A549 (cell line): ENCODE measurements around the gene PGLYRP1. TPM values are rescaled to one million over a fixed set of nuclear protein-coding genes. Genes with fewer than 3 reads are reported as not detected.

Experiments used
- ATAC-seq, 2 experiments: fragments of 200-7000 bp in 1 of 2; fragments of >200 bp in 1 of 2; cut with Nextera tagmentation in 1 of 2; cut with Tn5 transposase in 1 of 2; 3 replicates each; pipeline versions ENCODE4 v1.8.0 to v1.9.1; 2018 to 2020; ENCODE audit warnings: mild to moderate bottlenecking in 1 of 2, moderate library complexity in 1 of 2
- CTCF ChIA-PET: fragments of 300-600 bp; sonication (Branson Sonifier 250); formaldehyde crosslinking; extraction: SDS; loops from one replicate; lab custom pipeline; 2021; ENCODE audit warnings: antibody characterized with exemption, inconsistent platforms; lab: Yijun Ruan, JAX
- POLR2A ChIA-PET: fragments of 350-600 bp; formaldehyde crosslinking; extraction: SDS; loops from one replicate; lab custom pipeline; 2021; ENCODE audit warnings: antibody characterized with exemption, inconsistent platforms; lab: Yijun Ruan, JAX
- DNase-seq, 2 experiments: peaks; one replicate each; pipeline versions ENCODE4 v3.0.0 to v3.0.0-alpha.2; 2011 to 2016; ENCODE audit warnings: low read depth in 1 of 2, low spot score in 1 of 2
- FAIRE-seq: peaks from 2 replicates; lab custom pipeline; 2011; peaks lifted over from hg19 to GRCh38; lab: Jason Lieb, UNC
- H3K27ac ChIP-seq, 2 experiments: fragments of >200 bp; sonication (Bioruptor Twin); formaldehyde crosslinking; 3 replicates each; pipeline ENCODE4 v1.5.1; 2016 to 2017
- H3K4me1 ChIP-seq: fragments of >200 bp; sonication (Bioruptor Twin); formaldehyde crosslinking; 3 replicates; pipeline ENCODE4 v1.6.1; 2016
- H3K4me2 ChIP-seq: fragments of >200 bp; sonication (Bioruptor Twin); formaldehyde crosslinking; 3 replicates; pipeline ENCODE4 v1.6.1; 2016
- H3K4me3 ChIP-seq: fragments of >200 bp; sonication (Bioruptor Twin); formaldehyde crosslinking; 3 replicates; pipeline ENCODE4 v1.5.1; 2016
- H3K9me3 ChIP-seq: fragments of >200 bp; sonication (Bioruptor Twin); formaldehyde crosslinking; 3 replicates; pipeline ENCODE4 v1.6.1; 2016
- BCL3 ChIP-seq: fragments of >200 bp; sonication (Bioruptor Twin); formaldehyde crosslinking; IDR thresholded peaks from 3 replicates; pipeline ENCODE4 v1.6.1; 2016
- CHD2 ChIP-seq: fragments of 150-350 bp; IDR thresholded peaks from 2 replicates; pipeline ENCODE4 v1.6.1; 2014; ENCODE audit warnings: low read length; ENCODE audit not compliant: partially characterized antibody
- CHD4 ChIP-seq: fragments of 200-600 bp; sonication (generic); IDR thresholded peaks from 2 replicates; pipeline ENCODE4 v1.6.1; 2016; ENCODE audit warnings: antibody characterized with exemption, mild to moderate bottlenecking, borderline replicate concordance
- CTCF ChIP-seq: fragments of >200 bp; sonication (Bioruptor Twin); formaldehyde crosslinking; IDR thresholded peaks from 3 replicates; pipeline ENCODE4 v1.5.1; 2016
- E2F6 ChIP-seq: IDR thresholded peaks from 2 replicates; pipeline ENCODE4 v1.6.1; 2012; ENCODE audit warnings: low read depth, borderline replicate concordance
- EP300 ChIP-seq, 2 experiments: fragments of >200 bp; sonication (Bioruptor Twin); formaldehyde crosslinking; IDR thresholded peaks; 2 replicates in 1 of 2; 3 replicates in 1 of 2; pipeline ENCODE4 v1.6.1; 2016 to 2017
- FOXS1 ChIP-seq: fragments of 250-450 bp; sonication (Bioruptor Pico); IDR thresholded peaks from 2 replicates; pipeline ENCODE4 v1.5.0; 2020; ENCODE audit warnings: mild to moderate bottlenecking, moderate library complexity
- GATA3 ChIP-seq: IDR thresholded peaks from 2 replicates; pipeline ENCODE4 v1.6.1; 2012; ENCODE audit warnings: borderline replicate concordance
- HDAC2 ChIP-seq: fragments of 200-600 bp; sonication (generic); IDR thresholded peaks from 2 replicates; pipeline ENCODE4 v1.6.1; 2016
- HES2 ChIP-seq: fragments of >200 bp; sonication (Bioruptor Twin); formaldehyde crosslinking; IDR thresholded peaks from 2 replicates; pipeline ENCODE4 v1.6.1; 2016
- HMGXB4 ChIP-seq: fragments of 250-450 bp; sonication (Bioruptor Pico); IDR thresholded peaks from 2 replicates; pipeline ENCODE4 v1.5.0; 2021; ENCODE audit warnings: mild to moderate bottlenecking, moderate library complexity, borderline replicate concordance
- HOXB13 ChIP-seq: fragments of 250-450 bp; sonication (Bioruptor Pico); IDR thresholded peaks from 2 replicates; pipeline ENCODE4 v1.5.0; 2020; ENCODE audit warnings: low read depth, mild to moderate bottlenecking, moderate library complexity
- JUN ChIP-seq, 2 experiments: fragments of >200 bp; sonication (Bioruptor Twin); formaldehyde crosslinking; IDR thresholded peaks; 2 replicates in 1 of 2; 3 replicates in 1 of 2; pipeline ENCODE4 v1.6.1; 2016 to 2017
- JUNB ChIP-seq: fragments of >200 bp; sonication (Bioruptor Twin); formaldehyde crosslinking; IDR thresholded peaks from 2 replicates; pipeline ENCODE4 v1.6.1; 2016
- KDM1A ChIP-seq: fragments of 200-600 bp; sonication (generic); IDR thresholded peaks from 2 replicates; pipeline ENCODE4 v1.6.1; 2016; ENCODE audit warnings: low read depth, mild to moderate bottlenecking
- MAX ChIP-seq: IDR thresholded peaks from 2 replicates; pipeline ENCODE4 v1.6.1; 2012
- RCOR1 ChIP-seq: fragments of 150-350 bp; IDR thresholded peaks from 2 replicates; pipeline ENCODE4 v1.6.1; 2014; ENCODE audit warnings: antibody characterized with exemption, low read length, low read depth
- SMC3 ChIP-seq: fragments of >200 bp; sonication (Bioruptor Twin); formaldehyde crosslinking; IDR thresholded peaks from 3 replicates; pipeline ENCODE4 v1.6.1; 2018; ENCODE audit warnings: inconsistent platforms
- TFCP2L1 ChIP-seq: fragments of 250-450 bp; sonication (Bioruptor Pico); IDR thresholded peaks from 2 replicates; pipeline ENCODE4 v1.5.0; 2021; ENCODE audit warnings: mild to moderate bottlenecking
- ZC3H11A ChIP-seq: fragments of 450-650 bp; IDR thresholded peaks from 2 replicates; pipeline ENCODE4 v1.6.1; 2014; ENCODE audit warnings: antibody characterized with exemption, mild to moderate bottlenecking
- WGBS: methylation state at CpG from one replicate; pipeline ENCODE4 v1.1.6; 2017; ENCODE audit errors: missing lambda C conversion rate; 5-methylcytosine and 5-hydroxymethylcytosine counted together
- polyA plus RNA-seq, 4 experiments: library from polyadenylated mRNA; depleted of rRNA in 3 of 4; stranded (reverse); fragments of >200 nt; fragmentation: RNase III in 1 of 4; extraction: RNeasy Plus Mini Kit Qiagen cat#74134 plus additional on column Dnase treatment in 1 of 4; gene quantifications; 2 replicates in 3 of 4; 3 replicates in 1 of 4; pipeline ENCODE4 v1.2.3, GENCODE V29; 2011 to 2017

PGLYRP1 gene
- polyA plus RNA-seq, 2 of the 4 experiments (the other 2 are of a cell fraction), result not detected

GRCh38 chr19:45973553-45974338 is 49.1 kb downstream of the PGLYRP1 start, which contains the start of gene NOVA2:
Gene NOVA2 (minus strand): TSS chr19:45973865. CDS start chr19:45973351, 514 bp downstream.
- peak within 1 kb of the TSS; percentile 41 to 71; a peak in 4 of 6 replicates for H3K27ac ChIP-seq
- CTCF ChIA-PET, result interaction anchor here (0.7 to 1.4 kb wide), 6 partner anchors 10 to 105 kb away, joined by 3 to 5 read pairs (median 4); no protein-coding TSS in a partner anchor
- FAIRE-seq (no peak), DNase-seq (peak; percentile 88 to 97), ATAC-seq (peak; percentile 70 to 92)
- POLR2A ChIA-PET, result interaction anchor here (0.6 to 1.0 kb wide), 2 partner anchors 16 to 71 kb away, joined by 3 read pairs; partner anchors contain the start of gene MYPOP
- H3K9me3 ChIP-seq, result no peaks in the 10 kb centered on the region
- H3K4me3 ChIP-seq, result peak within 1 kb of the TSS; percentile 55
- H3K4me2 ChIP-seq, result peak within 1 kb of the TSS; percentile 99
- H3K4me1 ChIP-seq, result peaks cover 17% of the 10 kb centered on the region; the same call in 2 of the 3 replicates
- no peak for TF ChIP-seq EP300 (IDR thresholded peaks at IDR 0.05)
- TF ChIP-seq CHD4, result no peak
- TF ChIP-seq JUN (IDR thresholded peaks at IDR 0.05), result no peak
- TF ChIP-seq BCL3, result no peak
- TF ChIP-seq GATA3, result no peak
- no peak for TF ChIP-seq HOXB13 (CRISPR knock-in tag)
- TF ChIP-seq SMC3, result no peak
- TF ChIP-seq HDAC2, result no peak
- no peak for TF ChIP-seq E2F6
- WGBS, result 16% methylated on average over 26 of the region's 58 CpGs

GRCh38 chr19:45972947-45973540 is 49.8 kb downstream of the PGLYRP1 start:
- H3K4me2 ChIP-seq, result peak overlapping the region; percentile 99
- TF ChIP-seq CHD2, result no peak
- no peak for TF ChIP-seq ZC3H11A
- TF ChIP-seq MAX, result no peak
- no peak for TF ChIP-seq HMGXB4
- TF ChIP-seq FOXS1, result no peak
- no peak for TF ChIP-seq KDM1A
- TF ChIP-seq RCOR1, result no peak
- TF ChIP-seq HOXB13 (CRISPR knock-in tag), result no peak
- TF ChIP-seq TFCP2L1, result no peak
- TF ChIP-seq JUNB, result no peak
- no peak for TF ChIP-seq CTCF
- no peak for TF ChIP-seq HES2
- TF ChIP-seq, all 56 proteins: peak for 0
- H3K27ac ChIP-seq, result peak overlapping the region; percentile 23 to 71; a peak in 4 of 6 replicates
- ChIA-PET CTCF (interaction anchor here (1.0 kb wide), 1 partner anchor 17 kb away, joined by 3 read pairs; no protein-coding TSS in a partner anchor), POLR2A (no interaction called here)
- DNase-seq (no peak), ATAC-seq (no peak), FAIRE-seq (no peak)
- no peaks in the 10 kb centered on the region for H3K9me3 ChIP-seq
- WGBS, result 0% methylated on average over 1 of the region's 54 CpGs
- peaks cover 17% of the 10 kb centered on the region; the same call in 2 of the 3 replicates for H3K4me1 ChIP-seq
- H3K4me3 ChIP-seq, result peak overlapping the region; percentile 55
